Measurements from ENCODE around the gene NEB.
A peak's percentile ranks its signal among the peaks of the same experiment; 100 is the strongest.

The NEB gene

GRCh38 chr2:151765760-151766410 lies 31.6 kb upstream of the NEB start:
- H3K4me1 Mint-ChIP-seq: peaks cover 55% of the 10 kb centered on the region
- no peak overlapping the region for H3K4me3 Mint-ChIP-seq

GRCh38 chr2:151762694-151763093 lies 28.4 kb upstream of the NEB start:
- H3K27me3 Mint-ChIP-seq (ENCODE audit: low read depth): no peaks in the 10 kb centered on the region
- peaks cover 69% of the 10 kb centered on the region for H3K4me1 Mint-ChIP-seq
- TF ChIP-seq, protein P1, sequence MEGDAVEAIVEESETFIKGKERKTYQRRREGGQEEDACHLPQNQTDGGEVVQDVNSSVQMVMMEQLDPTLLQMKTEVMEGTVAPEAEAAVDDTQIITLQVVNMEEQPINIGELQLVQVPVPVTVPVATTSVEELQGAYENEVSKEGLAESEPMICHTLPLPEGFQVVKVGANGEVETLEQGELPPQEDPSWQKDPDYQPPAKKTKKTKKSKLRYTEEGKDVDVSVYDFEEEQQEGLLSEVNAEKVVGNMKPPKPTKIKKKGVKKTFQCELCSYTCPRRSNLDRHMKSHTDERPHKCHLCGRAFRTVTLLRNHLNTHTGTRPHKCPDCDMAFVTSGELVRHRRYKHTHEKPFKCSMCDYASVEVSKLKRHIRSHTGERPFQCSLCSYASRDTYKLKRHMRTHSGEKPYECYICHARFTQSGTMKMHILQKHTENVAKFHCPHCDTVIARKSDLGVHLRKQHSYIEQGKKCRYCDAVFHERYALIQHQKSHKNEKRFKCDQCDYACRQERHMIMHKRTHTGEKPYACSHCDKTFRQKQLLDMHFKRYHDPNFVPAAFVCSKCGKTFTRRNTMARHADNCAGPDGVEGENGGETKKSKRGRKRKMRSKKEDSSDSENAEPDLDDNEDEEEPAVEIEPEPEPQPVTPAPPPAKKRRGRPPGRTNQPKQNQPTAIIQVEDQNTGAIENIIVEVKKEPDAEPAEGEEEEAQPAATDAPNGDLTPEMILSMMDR (IDR thresholded peaks at IDR 0.05; ENCODE audit: unreplicated experiment in 3 of 3): no peak
- peaks cover 5% of the 10 kb centered on the region for H3K36me3 Mint-ChIP-seq (ENCODE audit: low read depth)
- H3K4me3 Mint-ChIP-seq: no peak overlapping the region
- H3K27ac Mint-ChIP-seq: peak overlapping the region in 1 of 3 experiments; percentile 34
- no peaks in the 10 kb centered on the region for H3K9me3 Mint-ChIP-seq

More at GRCh38 chr2:151765760-151766410, 31.6 kb upstream of the NEB start:
- Mint-ChIP-seq H3K27me3 (ENCODE audit: low read depth) (peaks cover 4% of the 10 kb centered on the region), H3K27ac (peak overlapping the region; percentile 10 to 77 (median 58)), H3K9me3 (peaks cover 2% of the 10 kb centered on the region), H3K36me3 (ENCODE audit: low read depth) (peaks cover 12% of the 10 kb centered on the region)
- TF ChIP-seq, protein P1 (IDR thresholded peaks at IDR 0.05; ENCODE audit: unreplicated experiment in 3 of 3): no peak

- peaks cover 5% of the 10 kb centered on the region for H3K36me3 Mint-ChIP-seq (ENCODE audit: low read depth)
- no peak overlapping the region for H3K4me3 Mint-ChIP-seq
- no peaks in the 10 kb centered on the region for H3K9me3 Mint-ChIP-seq
- TF ChIP-seq, protein P1 (IDR thresholded peaks at IDR 0.05; ENCODE audit: unreplicated experiment in 3 of 3): no peak
- H3K4me1 Mint-ChIP-seq: peaks cover 67% of the 10 kb centered on the region
- no peaks in the 10 kb centered on the region for H3K27me3 Mint-ChIP-seq (ENCODE audit: low read depth)
- H3K27ac Mint-ChIP-seq: no peak overlapping the region
These were observed 27.4 kb upstream of the NEB start for GRCh38 chr2:151761687-151762086.

- Mint-ChIP-seq H3K36me3 (ENCODE audit: low read depth) (peaks cover 5% of the 10 kb centered on the region), H3K4me1 (peaks cover 64% of the 10 kb centered on the region), H3K4me3 (no peak overlapping the region), H3K27me3 (ENCODE audit: low read depth) (no peaks in the 10 kb centered on the region), H3K9me3 (no peaks in the 10 kb centered on the region), H3K27ac (no peak overlapping the region)
- TF ChIP-seq, protein P1 (IDR thresholded peaks at IDR 0.05; ENCODE audit: unreplicated experiment in 3 of 3): no peak
These were observed 26.9 kb upstream of the NEB start for GRCh38 chr2:151761193-151761592.

GRCh38 chr2:151760139-151760650 lies 25.9 kb upstream of the NEB start:
- H3K4me3 Mint-ChIP-seq: no peak overlapping the region
- TF ChIP-seq, protein P1 (IDR thresholded peaks at IDR 0.05; ENCODE audit: unreplicated experiment in 3 of 3): no peak
- H3K9me3 Mint-ChIP-seq: no peaks in the 10 kb centered on the region
- H3K27me3 Mint-ChIP-seq (ENCODE audit: low read depth): no peaks in the 10 kb centered on the region
- H3K27ac Mint-ChIP-seq: peak overlapping the region in 2 of 3 experiments; percentile 1 to 37
- peaks cover 54% of the 10 kb centered on the region for H3K4me1 Mint-ChIP-seq
- peaks cover 1% of the 10 kb centered on the region for H3K36me3 Mint-ChIP-seq (ENCODE audit: low read depth)

DNA sequence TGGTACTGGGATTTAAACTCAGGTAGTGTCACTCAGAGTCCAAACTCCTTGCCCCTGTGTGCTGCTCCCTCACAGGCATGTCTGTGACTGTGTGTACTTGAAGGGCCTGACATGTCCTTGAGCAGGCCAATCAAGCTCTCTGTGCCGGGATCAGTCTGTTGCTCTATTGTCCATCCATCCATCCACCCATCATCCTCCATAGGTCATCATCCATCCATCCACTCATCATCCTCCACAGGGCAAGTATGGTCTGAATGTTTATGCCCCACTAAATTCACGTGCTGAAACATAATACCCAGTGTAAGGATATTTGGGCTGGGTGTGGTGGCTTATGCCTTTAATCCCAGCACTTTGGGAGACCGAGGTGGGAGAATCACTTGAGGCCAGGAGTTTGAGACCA lies 24.5 kb upstream of the NEB start:
- no peaks in the 10 kb centered on the region for H3K27me3 Mint-ChIP-seq (ENCODE audit: low read depth)
- TF ChIP-seq, protein P1 (IDR thresholded peaks at IDR 0.05; ENCODE audit: unreplicated experiment in 3 of 3): no peak
- H3K27ac Mint-ChIP-seq: no peak overlapping the region
- no peaks in the 10 kb centered on the region for H3K9me3 Mint-ChIP-seq
- H3K4me1 Mint-ChIP-seq: peaks cover 44% of the 10 kb centered on the region
- no peaks in the 10 kb centered on the region for H3K36me3 Mint-ChIP-seq (ENCODE audit: low read depth)
- no peak overlapping the region for H3K4me3 Mint-ChIP-seq

All from nephron (organoid).